ENCODE measurements around the gene PATJ. TPM values are rescaled to one million over a fixed set of nuclear protein-coding genes. Genes with fewer than 3 reads are reported as not detected.
"Not testable (repeated sequence)": the region's sequence is repeated elsewhere in the genome, so short reads cannot be mapped to it uniquely, and the experiment has no call there.

Gene PATJ
- total and polyA plus RNA-seq, 8 donors = 9.1 to 195 (median 68.0) TPM

GRCh38 chr1:61872206-61872605 lies 129.9 kb downstream of the PATJ start:
- no peak for DNase-seq
- TF ChIP-seq EP300 (IDR thresholded peaks at IDR 0.05) (no peak), POLR2AphosphoS5 (IDR thresholded peaks at IDR 0.05) (no peak), CTCF (IDR thresholded peaks at IDR 0.05) (no peak), POLR2A (IDR thresholded peaks at IDR 0.05) (no peak)
- H3K4me3 ChIP-seq = no peak overlapping the region
- no peaks in the 10 kb centered on the region for H3K27me3 ChIP-seq
- 84 to 92% (median 89%) methylated on average over 3 of the region's 3 CpGs for WGBS, 5 donors
- peaks cover 4 to 11% (median 6%) of the 10 kb centered on the region in 4 donors for H3K9me3 ChIP-seq
- H3K36me3 ChIP-seq = peaks cover 0 to 72% (median 51%) of the 10 kb centered on the region in 4 donors
- intact Hi-C loops (cut with DNase I; ENCODE audit: low total_unique reads) = no loop called here
- H3K4me1 ChIP-seq = no peaks in the 10 kb centered on the region
- H3K27ac ChIP-seq = no peak overlapping the region

GRCh38 chr1:61873581-61873980 lies 131.3 kb downstream of the PATJ start:
- no peak for DNase-seq
- intact Hi-C loops (cut with DNase I; ENCODE audit: low total_unique reads) = no loop called here
- 96 to 100% (median 100%) methylated on average over 2 of the region's 2 CpGs for WGBS, 5 donors
- H3K9me3 ChIP-seq = peaks cover 4 to 11% (median 6%) of the 10 kb centered on the region in 4 donors
- H3K27me3 ChIP-seq = no peaks in the 10 kb centered on the region
- no peaks in the 10 kb centered on the region for H3K4me1 ChIP-seq
- TF ChIP-seq POLR2A (IDR thresholded peaks at IDR 0.05) (no peak), POLR2AphosphoS5 (IDR thresholded peaks at IDR 0.05) (no peak), EP300 (IDR thresholded peaks at IDR 0.05) (no peak), CTCF (IDR thresholded peaks at IDR 0.05) (no peak)
- H3K4me3 ChIP-seq = no peak overlapping the region
- H3K27ac ChIP-seq = no peak overlapping the region
- H3K36me3 ChIP-seq = peaks cover 0 to 76% (median 55%) of the 10 kb centered on the region in 4 donors

GRCh38 chr1:61873994-61874393 lies 131.7 kb downstream of the PATJ start:
- H3K4me3 ChIP-seq = no peak overlapping the region
- no peak for DNase-seq
- H3K36me3 ChIP-seq = peaks cover 0 to 78% (median 53%) of the 10 kb centered on the region in 4 donors
- intact Hi-C loops (cut with DNase I; ENCODE audit: low total_unique reads) = no loop called here
- no peaks in the 10 kb centered on the region for H3K4me1 ChIP-seq
- no peak overlapping the region for H3K27ac ChIP-seq
- H3K9me3 ChIP-seq = peaks cover 4 to 11% (median 6%) of the 10 kb centered on the region in 4 donors
- 95 to 100% (median 96%) methylated on average over 1 of the region's 1 CpG for WGBS, 5 donors
- H3K27me3 ChIP-seq = no peaks in the 10 kb centered on the region
- TF ChIP-seq CTCF (IDR thresholded peaks at IDR 0.05) = no peak
- no peak for TF ChIP-seq EP300 (IDR thresholded peaks at IDR 0.05)
- no peak for TF ChIP-seq POLR2A (IDR thresholded peaks at IDR 0.05)
- no peak for TF ChIP-seq POLR2AphosphoS5 (IDR thresholded peaks at IDR 0.05)

GRCh38 chr1:61875198-61875597 lies 132.9 kb downstream of the PATJ start:
- Histone ChIP-seq H3K27ac (no peak overlapping the region), H3K36me3 (peaks cover 0 to 69% (median 48%) of the 10 kb centered on the region in 4 donors), H3K9me3 (peaks cover 4 to 8% (median 5%) of the 10 kb centered on the region in 4 donors), H3K4me1 (peaks cover 0 to 8% (median 4%) of the 10 kb centered on the region in 4 donors), H3K27me3 (no peaks in the 10 kb centered on the region), H3K4me3 (no peak overlapping the region)
- TF ChIP-seq POLR2A (IDR thresholded peaks at IDR 0.05) (no peak), CTCF (IDR thresholded peaks at IDR 0.05) (no peak), EP300 (IDR thresholded peaks at IDR 0.05) (no peak), POLR2AphosphoS5 (IDR thresholded peaks at IDR 0.05) (no peak)
- no peak for DNase-seq
- 92 to 97% (median 95%) methylated on average over 2 of the region's 2 CpGs for WGBS, 5 donors
- intact Hi-C loops (cut with DNase I; ENCODE audit: low total_unique reads) = no loop called here

- H3K4me3 ChIP-seq; intact Hi-C loops (cut with DNase I; ENCODE audit: low total_unique reads); DNase-seq; H3K9me3 ChIP-seq; H3K27ac ChIP-seq; H3K27me3 ChIP-seq: not testable (repeated sequence)
- H3K36me3 ChIP-seq = peaks cover 0 to 59% (median 50%) of the 10 kb centered on the region in 4 donors
- H3K4me1 ChIP-seq = peaks cover 0 to 15% (median 7%) of the 10 kb centered on the region in 4 donors
- 62 to 88% (median 74%) methylated on average over 5 of the region's 5 CpGs for WGBS, 5 donors
These were observed 137.7 kb downstream of the PATJ start for GRCh38 chr1:61879887-61880474.

All from stomach (tissue), 9 donors.